ENCODE results near the gene PSMC4.
"Not testable (repeated sequence)": the region's sequence is repeated elsewhere in the genome, so short reads cannot be mapped to it uniquely, and the experiment has no call there.

PSMC4 gene

DNA sequence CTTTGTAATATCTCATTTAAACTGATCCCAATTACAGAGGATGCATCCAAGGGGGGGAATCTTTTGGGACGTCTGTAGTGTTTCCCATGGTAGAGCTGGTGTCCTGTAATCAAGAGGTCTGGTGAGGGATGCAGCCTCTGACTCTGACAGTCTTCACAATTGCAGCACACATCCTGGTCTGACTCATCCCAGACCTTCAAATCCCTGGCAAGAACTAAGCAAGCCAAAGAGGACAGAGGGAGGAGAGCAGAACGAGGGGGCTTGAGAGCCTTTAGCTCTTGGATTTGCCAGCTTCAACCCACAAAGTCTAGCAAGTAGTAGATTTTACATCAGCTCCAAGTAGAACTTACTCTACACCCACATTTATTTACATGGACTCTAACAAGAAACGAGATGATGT lies 19.3 kb upstream of the PSMC4 start:
- TF ChIP-seq, protein P1, sequence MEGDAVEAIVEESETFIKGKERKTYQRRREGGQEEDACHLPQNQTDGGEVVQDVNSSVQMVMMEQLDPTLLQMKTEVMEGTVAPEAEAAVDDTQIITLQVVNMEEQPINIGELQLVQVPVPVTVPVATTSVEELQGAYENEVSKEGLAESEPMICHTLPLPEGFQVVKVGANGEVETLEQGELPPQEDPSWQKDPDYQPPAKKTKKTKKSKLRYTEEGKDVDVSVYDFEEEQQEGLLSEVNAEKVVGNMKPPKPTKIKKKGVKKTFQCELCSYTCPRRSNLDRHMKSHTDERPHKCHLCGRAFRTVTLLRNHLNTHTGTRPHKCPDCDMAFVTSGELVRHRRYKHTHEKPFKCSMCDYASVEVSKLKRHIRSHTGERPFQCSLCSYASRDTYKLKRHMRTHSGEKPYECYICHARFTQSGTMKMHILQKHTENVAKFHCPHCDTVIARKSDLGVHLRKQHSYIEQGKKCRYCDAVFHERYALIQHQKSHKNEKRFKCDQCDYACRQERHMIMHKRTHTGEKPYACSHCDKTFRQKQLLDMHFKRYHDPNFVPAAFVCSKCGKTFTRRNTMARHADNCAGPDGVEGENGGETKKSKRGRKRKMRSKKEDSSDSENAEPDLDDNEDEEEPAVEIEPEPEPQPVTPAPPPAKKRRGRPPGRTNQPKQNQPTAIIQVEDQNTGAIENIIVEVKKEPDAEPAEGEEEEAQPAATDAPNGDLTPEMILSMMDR (IDR thresholded peaks at IDR 0.05; ENCODE audit: control insufficient read depth, insufficient read depth, low read depth, low read length, missing control alignments), result no peak
- H3K4me3 ChIP-seq (ENCODE audit: control insufficient read depth, low read depth, low read length), result no peak overlapping the region
- DNase-seq (ENCODE audit: low read depth), result peak; percentile 5

DNA sequence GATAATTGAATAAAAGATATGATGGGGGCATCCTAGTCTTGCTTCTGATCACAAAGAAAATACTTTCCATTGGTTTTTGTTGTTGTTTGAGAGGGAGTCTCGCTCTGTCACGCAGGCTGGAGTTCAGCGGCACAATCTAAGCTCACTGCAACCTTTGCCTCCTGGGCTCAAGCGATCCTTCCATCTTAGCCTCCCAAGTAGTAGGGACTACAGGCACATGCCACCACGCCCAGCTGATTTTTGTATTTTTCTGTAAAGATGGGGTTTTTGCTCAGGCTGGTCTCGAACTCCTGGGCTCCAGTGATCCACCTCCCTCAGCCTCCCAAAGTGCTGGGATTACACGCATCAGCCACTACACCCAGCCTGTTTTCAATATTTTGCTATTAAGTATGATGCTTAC lies 17.1 kb upstream of the PSMC4 start:
- DNase-seq (ENCODE audit: low read depth), result no peak
- no peak overlapping the region for H3K4me3 ChIP-seq (ENCODE audit: control insufficient read depth, low read depth, low read length)
- TF ChIP-seq, protein P1 (IDR thresholded peaks at IDR 0.05; ENCODE audit: control insufficient read depth, insufficient read depth, low read depth, low read length, missing control alignments), result no peak

DNA sequence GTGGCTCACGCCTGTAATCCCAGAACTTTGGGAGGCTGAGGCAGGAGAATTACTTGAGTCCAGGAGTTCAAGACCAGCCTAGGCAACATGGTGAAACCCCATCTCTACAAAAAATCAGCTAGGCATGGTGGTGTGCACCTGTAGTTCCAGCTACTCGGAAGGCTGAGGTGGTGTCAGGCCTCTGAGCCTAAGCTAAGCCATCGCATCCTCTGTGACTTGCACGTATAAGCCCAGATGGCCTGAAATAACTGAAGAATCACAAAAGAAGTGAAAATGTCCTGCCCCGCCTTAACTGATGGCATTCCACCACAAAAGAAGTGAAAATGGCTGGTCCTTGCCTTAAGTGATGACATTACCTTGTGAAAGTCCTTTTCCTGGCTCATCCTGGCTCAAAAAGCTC lies 13.1 kb upstream of the PSMC4 start:
- H3K4me3 ChIP-seq (ENCODE audit: control insufficient read depth, low read depth, low read length); DNase-seq (ENCODE audit: low read depth): not testable (repeated sequence)

DNA sequence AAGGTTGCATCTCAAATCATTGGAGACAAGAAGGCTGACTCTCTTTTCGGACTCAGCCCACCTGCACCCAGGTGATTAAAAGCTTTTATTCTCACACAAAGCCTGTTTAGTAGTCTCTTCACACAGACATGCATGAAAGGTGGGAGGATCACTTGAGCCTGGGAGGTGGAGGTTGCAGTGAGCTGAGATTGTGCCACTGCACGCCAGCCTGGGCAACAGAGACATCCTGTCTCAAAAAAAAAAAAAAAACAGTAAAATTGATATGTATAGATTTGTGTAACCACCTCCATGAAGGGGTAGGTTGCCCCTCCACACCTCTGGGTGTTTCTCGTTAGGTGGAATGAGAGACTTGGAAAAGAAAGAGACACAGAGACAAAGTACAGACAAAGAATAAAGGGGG lies 12.0 kb upstream of the PSMC4 start:
- H3K4me3 ChIP-seq (ENCODE audit: control insufficient read depth, low read depth, low read length); DNase-seq (ENCODE audit: low read depth): not testable (repeated sequence)

DNA sequence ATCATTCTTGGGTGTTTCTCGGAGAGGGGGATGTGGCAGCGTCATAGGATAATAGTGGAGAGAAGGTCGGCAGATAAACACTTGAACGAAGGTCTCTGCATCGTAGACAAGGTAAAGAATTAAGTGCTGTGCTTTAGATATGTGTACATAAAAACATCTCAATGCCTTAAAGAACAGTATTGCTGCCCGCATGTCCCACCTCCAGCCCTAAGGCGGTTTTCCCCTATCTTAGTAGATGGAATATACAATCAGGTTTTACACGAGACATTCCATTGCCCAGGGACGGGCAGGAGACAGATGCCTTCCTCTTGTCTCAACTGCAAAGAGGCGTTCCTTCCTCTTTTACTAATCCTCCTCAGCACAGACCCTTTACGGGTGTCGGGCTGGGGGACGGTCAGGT lies 11.6 kb upstream of the PSMC4 start:
- H3K4me3 ChIP-seq (ENCODE audit: control insufficient read depth, low read depth, low read length); DNase-seq (ENCODE audit: low read depth): not testable (repeated sequence)

DNA sequence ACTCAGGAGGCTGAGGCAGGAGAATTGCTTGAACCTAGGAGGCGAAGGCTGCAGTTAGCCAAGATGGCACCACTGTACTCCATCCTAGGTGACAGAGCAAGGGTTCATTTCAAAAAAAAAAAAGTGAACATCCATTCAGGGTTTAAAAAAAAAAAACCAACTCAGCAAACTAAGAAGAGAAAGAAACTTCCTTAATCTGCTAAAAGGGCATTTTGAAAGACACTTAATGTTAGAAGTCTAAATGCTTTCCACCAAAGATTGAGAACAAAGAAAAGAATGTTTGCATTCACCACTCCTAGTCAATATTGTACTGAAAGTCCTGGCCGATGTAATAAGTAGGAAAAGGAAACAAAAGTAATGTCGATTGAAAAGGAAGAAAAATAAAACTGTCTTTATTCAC lies 7.1 kb upstream of the PSMC4 start:
- TF ChIP-seq, protein P1 (IDR thresholded peaks at IDR 0.05; ENCODE audit: control insufficient read depth, insufficient read depth, low read depth, low read length, missing control alignments), result no peak
- no peak for DNase-seq (ENCODE audit: low read depth)
- no peak overlapping the region for H3K4me3 ChIP-seq (ENCODE audit: control insufficient read depth, low read depth, low read length)

DNA sequence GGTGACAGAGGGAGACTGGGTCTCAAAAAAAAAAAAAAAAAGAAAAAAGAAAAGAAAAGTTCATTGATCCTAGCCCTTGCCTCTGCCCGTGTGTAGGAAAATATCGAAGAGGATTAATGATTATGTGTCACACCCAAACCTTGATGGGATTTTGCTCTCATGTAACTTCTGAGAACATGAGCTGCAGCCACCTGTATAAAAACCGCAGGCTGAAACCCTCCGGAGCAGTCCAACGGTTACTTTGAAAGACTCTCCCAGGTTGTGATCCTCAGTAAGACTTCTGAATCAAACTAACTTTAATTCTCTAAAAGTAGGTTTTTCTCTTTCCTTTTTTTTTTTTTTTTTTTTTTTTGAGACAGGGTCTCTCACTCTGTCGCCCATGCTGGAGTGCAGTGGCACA lies 4.3 kb upstream of the PSMC4 start:
- no peak overlapping the region for H3K4me3 ChIP-seq (ENCODE audit: control insufficient read depth, low read depth, low read length)
- TF ChIP-seq, protein P1 (IDR thresholded peaks at IDR 0.05; ENCODE audit: control insufficient read depth, insufficient read depth, low read depth, low read length, missing control alignments), result no peak

DNA sequence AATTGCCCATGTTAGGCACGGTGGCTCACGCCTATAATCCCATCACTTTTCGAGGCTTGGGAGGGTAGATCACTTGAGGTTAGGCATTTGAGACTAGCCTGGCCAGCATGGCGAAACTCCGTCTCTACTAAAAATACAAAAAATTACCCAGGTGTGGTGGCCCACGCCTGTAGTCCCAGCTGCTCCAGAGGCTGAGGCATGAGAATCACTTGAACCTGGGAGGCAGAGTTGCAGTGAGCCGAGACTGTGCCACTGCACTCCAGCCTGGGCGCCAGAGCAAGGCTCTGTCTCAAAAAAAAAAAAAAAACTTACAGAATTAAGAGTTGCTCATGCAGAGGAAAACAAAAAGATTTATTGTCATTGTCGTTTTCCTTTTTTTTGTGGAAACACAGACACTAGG lies 3.4 kb upstream of the PSMC4 start:
- no peak for DNase-seq (ENCODE audit: low read depth)
- H3K4me3 ChIP-seq (ENCODE audit: control insufficient read depth, low read depth, low read length), result no peak overlapping the region
- TF ChIP-seq, protein P1 (IDR thresholded peaks at IDR 0.05; ENCODE audit: control insufficient read depth, insufficient read depth, low read depth, low read length, missing control alignments), result no peak

More for the DNA sequence above, 4.3 kb upstream of the PSMC4 start:
- no peak for DNase-seq (ENCODE audit: low read depth)
